HL-60 (cell line): ENCODE results near the gene CCS.

ENCODE experiments used
- DNase-seq, 2 experiments: peaks; one replicate each; pipeline ENCODE4 v3.0.0-alpha.2; 2010 to 2020; ENCODE audit warnings: low read depth in 1 of 2, low spot score in 1 of 2
- H3K27ac ChIP-seq: fragments of 250-450 bp; sonication (Bioruptor Pico); replicated peaks from 2 replicates; pipeline ENCODE4 v1.5.1; 2020; ENCODE audit warnings: mild to moderate bottlenecking, moderate library complexity
- H3K27me3 ChIP-seq: fragments of 250-450 bp; sonication (Bioruptor Pico); 2 replicates; pipeline ENCODE4 v1.5.1; 2021; ENCODE audit warnings: mild to moderate bottlenecking, moderate library complexity; ENCODE audit not compliant: insufficient read depth, poor library complexity, severe bottlenecking
- H3K4me3 ChIP-seq: replicated peaks from 2 replicates; pipeline ENCODE4 v1.5.1; 2011; ENCODE audit warnings: mild to moderate bottlenecking, control low read depth, low read length; ENCODE audit not compliant: insufficient read depth
- CTCF ChIP-seq: IDR thresholded peaks from one replicate; pipeline ENCODE4 v1.5.1; 2011; ENCODE audit warnings: low read length, control low read depth, inconsistent platforms; ENCODE audit not compliant: insufficient read depth
- GABPA ChIP-seq: IDR thresholded peaks from 2 replicates; pipeline ENCODE4 v1.6.1; 2012; ENCODE audit warnings: low read depth
- POLR2AphosphoS5 ChIP-seq: IDR thresholded peaks from 2 replicates; pipeline ENCODE4 v1.6.1; 2012; ENCODE audit warnings: low read depth
- REST ChIP-seq: IDR thresholded peaks from 2 replicates; pipeline ENCODE4 v1.6.1; 2012; ENCODE audit warnings: low read depth; ENCODE audit not compliant: insufficient replicate concordance
- SPI1 ChIP-seq: IDR thresholded peaks from 2 replicates; pipeline ENCODE4 v1.6.1; 2012; ENCODE audit warnings: low read depth, mild to moderate bottlenecking, borderline replicate concordance

The CCS gene

GRCh38 chr11:66598993-66599392, 6.0 kb downstream of the CCS start:
- Histone ChIP-seq H3K27me3 (no peaks in the 10 kb centered on the region), H3K4me3 (no peak overlapping the region), H3K27ac (no peak overlapping the region)
- TF ChIP-seq POLR2AphosphoS5 (no peak), CTCF (no peak)
- DNase-seq = no peak

GRCh38 chr11:66600219-66600618, 7.2 kb downstream of the CCS start:
- TF ChIP-seq POLR2AphosphoS5 (no peak), SPI1 (no peak), GABPA (no peak), CTCF (no peak), REST (no peak)
- no peak overlapping the region for H3K27ac ChIP-seq
- H3K4me3 ChIP-seq = no peak overlapping the region
- no peaks in the 10 kb centered on the region for H3K27me3 ChIP-seq
- DNase-seq = no peak

- H3K27ac ChIP-seq = no peak overlapping the region
- TF ChIP-seq SPI1 (peak; percentile 86), GABPA (no peak)
- no peak overlapping the region for H3K4me3 ChIP-seq
- peak in 1 of 2 experiments; percentile 34 for DNase-seq
- H3K27me3 ChIP-seq = no peaks in the 10 kb centered on the region
These were observed 7.7 kb downstream of the CCS start for GRCh38 chr11:66600631-66601233.

- no peak for TF ChIP-seq CTCF
- TF ChIP-seq REST = no peak
- TF ChIP-seq SPI1 = no peak
- no peak for TF ChIP-seq GABPA
- TF ChIP-seq POLR2AphosphoS5 = no peak
- no peak for DNase-seq
- no peaks in the 10 kb centered on the region for H3K27me3 ChIP-seq
- H3K27ac ChIP-seq = no peak overlapping the region
- no peak overlapping the region for H3K4me3 ChIP-seq
These were observed 10.1 kb downstream of the CCS start for GRCh38 chr11:66603072-66603471.
